HTERT RPE-1 (cell line): ENCODE results near the gene GGTLC2.
"Not testable (repeated sequence)": the region's sequence is repeated elsewhere in the genome, so short reads cannot be mapped to it uniquely, and the experiment has no call there.

ENCODE experiments used
- in situ Hi-C: fragments of 300-500 bp; cut with MboI; formaldehyde crosslinking; loops from 4 replicates; pipeline ENCODE4 v1.14.3; 2020; ENCODE audit warnings: low sequenced_read_pairs

Gene GGTLC2

GRCh38 chr22:22667966-22668880 is 23.8 kb downstream of the GGTLC2 start:
- in situ Hi-C loops: no loop called here

GRCh38 chr22:22669093-22669492 is 24.7 kb downstream of the GGTLC2 start:
- in situ Hi-C loops: no loop called here

- in situ Hi-C loops: no loop called here
Measured at GRCh38 chr22:22670076-22670795, 25.8 kb downstream of the GGTLC2 start.

DNA sequence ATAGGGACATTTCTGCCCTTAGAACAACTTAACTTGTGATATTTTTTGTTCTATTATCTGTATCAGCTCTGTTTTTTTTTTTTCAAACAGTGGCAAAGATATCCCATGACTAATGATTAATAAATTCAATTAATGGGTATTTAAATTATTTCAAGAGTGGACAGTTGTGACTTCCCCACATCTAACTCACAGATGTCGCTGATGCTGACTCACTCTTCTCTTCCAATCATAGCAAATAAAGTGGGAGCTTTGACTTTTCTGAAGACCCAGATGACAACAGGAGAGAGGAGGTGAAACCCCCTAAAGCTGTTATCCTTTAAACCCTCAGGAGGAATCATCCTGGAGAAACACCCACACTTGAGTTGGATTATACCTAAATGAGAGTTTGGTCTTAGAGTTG is 27.1 kb downstream of the GGTLC2 start:
- in situ Hi-C loops: no loop called here

DNA sequence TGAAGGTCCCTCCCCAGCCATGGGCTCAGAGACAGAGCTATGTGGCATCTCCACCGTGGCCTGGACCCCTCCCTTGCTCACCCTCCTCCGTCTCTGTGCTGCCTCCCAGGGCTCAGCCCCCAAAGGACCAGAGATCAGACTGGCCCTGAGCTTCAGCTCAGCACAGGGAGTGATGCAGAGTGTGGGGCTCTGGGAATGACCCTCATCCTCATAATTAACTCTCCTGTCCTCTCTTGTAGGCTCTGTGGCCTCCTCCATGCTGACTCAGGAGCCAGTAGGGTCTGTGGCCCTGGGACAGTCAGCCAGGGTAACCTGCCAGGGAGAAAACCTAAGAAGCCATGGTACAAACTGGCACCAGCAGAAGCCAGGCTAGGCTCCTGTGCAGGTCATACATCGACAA is 28.7 kb downstream of the GGTLC2 start:
- in situ Hi-C loops: no loop called here

GRCh38 chr22:22673628-22674027 is 29.2 kb downstream of the GGTLC2 start:
- in situ Hi-C loops: no loop called here

DNA sequence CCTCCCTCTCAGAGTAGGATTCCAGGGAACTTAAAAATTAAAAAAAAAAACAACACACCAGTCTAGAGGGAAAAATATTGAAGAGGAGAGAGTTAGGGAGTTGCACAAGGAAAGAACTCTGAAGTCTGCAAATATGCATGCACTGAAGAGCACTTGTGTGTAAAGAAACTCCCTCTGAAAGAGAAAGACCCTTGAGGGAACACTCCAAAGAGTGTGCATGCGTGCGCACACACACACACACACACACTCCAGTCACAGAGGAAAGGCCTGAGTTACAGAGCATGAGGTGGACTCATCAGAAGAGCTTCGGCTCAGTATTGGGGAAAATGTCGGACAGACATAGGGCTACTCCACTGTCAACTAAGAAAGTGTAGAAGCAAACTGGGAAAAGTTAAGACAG is 30.1 kb downstream of the GGTLC2 start:
- in situ Hi-C loops: no loop called here

- in situ Hi-C loops: no loop called here
Measured at GRCh38 chr22:22678970-22679369, 34.6 kb downstream of the GGTLC2 start.

DNA sequence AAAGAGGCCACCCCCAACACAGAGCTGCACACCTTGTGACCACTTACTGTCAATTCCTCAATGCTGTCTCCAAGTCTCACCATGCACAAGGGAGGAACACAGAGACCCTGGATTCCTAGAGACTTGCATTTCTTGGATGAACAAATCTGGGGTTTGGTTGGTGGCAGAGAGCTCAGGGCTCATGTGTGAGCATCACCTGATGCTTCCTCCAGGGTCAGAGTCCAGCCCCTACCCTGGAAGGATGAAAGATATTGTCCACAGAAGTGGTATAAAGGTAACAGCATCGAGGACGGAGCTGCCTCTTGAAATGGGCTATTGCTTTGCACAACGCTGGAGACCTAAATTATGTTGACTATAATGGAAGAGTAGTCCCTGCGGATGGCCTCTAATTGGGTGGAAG is 36.0 kb downstream of the GGTLC2 start:
- in situ Hi-C loops: no loop called here

DNA sequence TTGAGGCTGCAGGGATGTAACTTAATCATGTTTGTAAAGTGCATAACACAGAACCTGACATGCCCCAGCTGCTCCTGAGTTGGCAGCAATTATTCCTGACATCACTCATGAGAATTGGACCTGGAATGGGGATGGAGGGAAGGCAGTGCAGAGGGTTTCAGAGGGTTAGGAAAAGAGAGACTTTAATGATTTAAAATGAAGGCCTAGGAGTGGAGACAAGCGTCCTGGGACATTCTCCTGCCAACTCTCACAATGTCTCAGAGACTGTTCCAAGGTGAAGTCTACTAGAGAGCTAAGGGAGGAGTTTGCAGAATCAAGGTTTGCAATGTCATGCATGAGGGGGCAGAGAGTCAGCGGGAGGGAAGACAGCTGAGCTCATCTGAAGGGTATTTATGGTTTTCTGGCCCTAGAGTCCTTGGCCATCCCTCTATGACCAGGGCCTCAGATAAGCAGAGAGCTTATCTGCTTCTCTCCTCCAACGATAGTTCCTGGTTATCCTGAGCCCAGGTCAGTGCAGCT is 36.9 kb downstream of the GGTLC2 start:
- in situ Hi-C loops: no loop called here

DNA sequence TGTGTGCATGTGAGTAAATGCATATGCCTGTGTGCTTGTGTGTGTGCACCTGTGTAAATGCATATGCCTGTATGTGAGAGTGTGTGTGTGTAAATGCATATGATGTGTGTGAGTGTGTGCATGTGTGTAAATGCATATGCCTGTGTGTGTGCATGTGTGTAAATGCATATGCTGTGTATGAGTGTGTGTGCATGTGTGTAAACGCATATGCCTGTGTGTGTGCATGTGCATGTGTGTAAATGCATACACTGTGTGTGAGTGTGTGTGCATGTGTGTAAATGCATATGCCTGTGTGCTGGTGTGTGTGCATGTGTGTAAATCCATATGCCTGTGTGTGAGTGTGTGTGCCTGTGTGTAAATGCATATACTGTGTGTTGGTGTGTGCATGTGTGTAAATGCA is 37.8 kb downstream of the GGTLC2 start:
- in situ Hi-C loops: no loop called here

GRCh38 chr22:22682807-22683667 is 38.6 kb downstream of the GGTLC2 start:
- in situ Hi-C loops: no loop called here

GRCh38 chr22:22683668-22684361 is 39.4 kb downstream of the GGTLC2 start:
- in situ Hi-C loops: no loop called here

DNA sequence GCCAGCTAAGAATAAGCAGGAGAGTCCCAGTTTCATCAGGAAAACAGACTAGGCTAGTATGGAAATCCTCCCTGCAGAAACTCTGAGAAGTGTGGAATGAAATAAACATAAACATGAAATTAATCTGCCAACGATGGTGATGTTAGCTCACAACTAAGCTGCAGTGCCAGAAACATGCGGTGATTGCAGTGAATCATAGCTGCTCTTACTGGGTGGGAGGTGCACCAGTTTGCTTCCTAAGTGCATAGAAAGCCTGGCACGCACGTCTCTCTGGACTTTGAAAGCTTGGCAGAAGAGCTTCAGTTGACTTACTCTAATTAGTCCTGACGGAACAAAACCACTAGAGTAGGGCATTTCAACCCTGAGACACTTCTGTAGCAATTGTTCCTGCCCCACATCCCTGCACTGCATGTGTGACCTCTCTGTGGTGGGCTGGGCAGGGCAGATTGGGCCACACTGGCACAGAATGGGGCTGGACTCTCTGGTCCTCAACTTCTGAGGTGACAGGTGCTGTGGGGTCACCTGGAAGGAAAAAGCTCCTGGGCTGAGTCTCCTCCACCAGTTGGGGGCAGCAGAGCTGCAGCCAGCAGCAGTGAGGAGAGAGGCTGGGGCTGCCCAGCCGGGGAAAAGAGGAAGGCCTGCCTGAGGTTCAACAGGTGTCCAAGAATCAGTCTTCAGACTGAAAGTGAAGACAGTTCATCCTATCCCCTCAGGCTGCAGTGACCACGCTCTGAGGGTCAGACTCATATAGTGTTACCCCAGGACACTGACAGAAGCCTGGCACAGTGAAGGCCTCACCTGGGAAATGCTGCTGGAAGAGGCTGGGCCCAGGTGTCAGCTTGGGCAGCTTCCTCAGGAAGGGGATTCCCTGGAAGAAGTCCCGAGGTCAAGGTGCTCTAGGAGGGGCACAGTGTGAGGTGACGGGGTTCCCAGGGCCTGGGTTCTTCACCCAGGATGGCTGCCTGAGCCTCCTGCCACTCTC is 40.5 kb downstream of the GGTLC2 start:
- in situ Hi-C loops: no loop called here

- in situ Hi-C loops: no loop called here
Measured at GRCh38 chr22:22685586-22685985, 41.2 kb downstream of the GGTLC2 start.

DNA sequence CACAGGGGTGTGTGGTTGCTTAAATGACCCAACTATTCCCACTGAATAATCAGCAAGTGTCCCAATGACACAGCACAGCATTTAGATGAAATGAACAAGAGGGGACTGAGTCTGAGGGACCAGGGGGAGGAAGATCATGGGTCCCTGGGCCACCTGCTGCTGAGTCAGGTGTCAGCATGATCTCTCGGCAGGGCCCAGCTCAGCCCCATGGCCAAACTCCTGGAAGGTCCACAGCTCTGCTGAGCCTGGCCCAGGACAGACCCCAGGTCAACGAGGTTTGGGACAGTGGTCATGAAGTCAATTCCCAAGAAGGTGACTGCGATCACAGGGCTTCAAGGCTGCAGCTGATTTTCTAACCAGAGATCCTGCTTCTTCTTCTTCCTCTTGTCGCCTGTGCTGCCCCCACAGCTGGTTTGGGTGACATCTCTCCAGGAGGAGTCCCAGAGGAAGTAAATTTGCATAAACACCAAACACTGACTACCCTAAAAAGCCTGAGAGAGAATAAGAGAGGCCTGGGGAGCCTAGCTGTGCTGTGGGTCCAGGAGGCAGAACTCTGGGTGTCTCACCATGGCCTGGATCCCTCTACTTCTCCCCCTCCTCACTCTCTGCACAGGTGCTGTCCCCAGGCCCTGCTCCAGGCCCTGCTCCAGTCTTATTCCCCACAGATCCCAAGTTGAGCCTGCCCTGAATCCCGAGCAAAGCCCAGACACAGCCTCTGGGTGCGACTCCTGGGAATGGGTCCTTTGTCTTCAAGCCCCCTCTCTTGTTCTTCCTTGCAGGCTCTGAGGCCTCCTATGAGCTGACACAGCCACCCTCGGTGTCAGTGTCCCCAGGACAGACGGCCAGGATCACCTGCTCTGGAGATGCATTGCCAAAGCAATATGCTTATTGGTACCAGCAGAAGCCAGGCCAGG is 42.0 kb downstream of the GGTLC2 start:
- in situ Hi-C loops: not testable (repeated sequence)

DNA sequence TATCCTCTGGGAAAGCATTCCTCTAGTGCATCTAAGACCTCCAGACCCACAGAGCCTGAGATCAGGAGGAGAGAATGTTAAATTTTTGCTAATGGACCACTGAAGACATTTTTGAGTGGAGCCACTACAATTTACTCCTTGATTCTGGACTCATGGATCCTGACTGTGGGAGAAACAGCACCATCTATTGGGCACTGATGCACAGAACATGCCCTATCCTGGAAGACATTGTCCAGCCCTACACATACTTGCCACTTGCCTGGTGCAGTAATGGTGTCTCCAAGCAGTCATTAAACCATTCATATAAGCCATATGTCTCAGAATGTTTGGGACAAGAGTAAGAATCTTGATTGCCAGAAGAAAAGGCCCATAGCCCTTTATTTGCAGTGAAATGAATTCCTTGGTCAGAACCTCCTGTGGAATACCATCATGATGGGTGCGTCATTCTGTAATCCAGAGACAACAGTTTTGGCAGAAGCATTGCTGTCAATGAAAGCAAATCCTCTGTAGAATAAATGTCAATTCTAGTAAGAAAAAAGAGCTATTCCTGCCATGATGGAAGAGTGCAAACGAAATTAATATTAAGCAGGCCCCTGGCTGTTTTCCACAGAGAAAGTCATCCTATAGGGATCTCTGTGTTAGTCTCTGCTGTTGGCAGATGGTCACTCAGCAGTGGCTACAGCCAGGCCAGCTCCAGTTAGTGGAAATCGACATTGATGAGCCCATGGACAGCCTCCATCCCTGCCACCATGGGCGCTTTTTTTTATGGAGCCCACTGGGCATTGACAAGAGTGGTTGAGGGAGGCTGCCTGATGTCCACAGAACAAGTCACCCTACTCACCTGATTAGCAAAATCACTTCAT is 43.5 kb downstream of the GGTLC2 start:
- in situ Hi-C loops: no loop called here
